ENCODE results near the gene GNG7.

DNA sequence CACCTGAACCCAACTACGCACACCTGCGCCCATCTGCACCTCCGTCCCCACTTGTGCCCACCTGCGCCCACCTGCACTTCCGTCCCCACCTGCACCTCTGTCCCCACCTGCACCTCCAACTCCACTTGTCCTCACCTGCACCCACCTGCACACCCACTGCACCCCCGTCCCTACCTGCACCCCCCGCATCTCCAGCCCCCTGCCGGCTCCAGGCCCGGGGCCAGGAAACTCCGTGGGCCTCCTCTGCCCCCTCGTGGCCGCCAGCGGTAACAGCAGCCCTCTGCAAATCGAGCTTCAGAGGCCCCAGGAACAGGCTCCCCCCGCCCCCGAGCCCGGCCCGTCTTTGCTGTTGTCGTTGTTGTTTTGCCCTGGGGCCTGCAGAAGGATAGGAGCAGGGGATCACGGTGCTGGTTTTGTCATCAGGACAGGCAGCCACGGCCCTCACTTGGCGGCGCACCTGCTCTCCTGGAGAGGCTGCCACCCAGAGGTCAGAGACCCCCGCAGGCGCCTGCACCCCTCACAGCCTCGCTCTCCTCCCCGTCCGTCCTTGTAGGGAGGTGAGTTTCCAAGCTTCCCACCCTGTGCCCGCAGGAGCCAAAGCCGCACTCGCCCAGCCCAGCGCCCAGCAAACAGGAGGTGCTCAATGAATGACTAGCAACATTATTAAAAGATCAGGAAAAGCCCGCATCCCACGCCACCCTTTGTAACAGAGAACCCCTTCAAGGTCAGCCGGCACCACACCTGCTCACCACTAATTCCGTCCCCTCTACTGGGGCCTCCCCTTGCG is 65.4 kb downstream of the GNG7 start:
- TF ChIP-seq POLR2A (IDR thresholded peaks at IDR 0.05) (no peak), POLR2AphosphoS5 (IDR thresholded peaks at IDR 0.05) (no peak)
- TF ChIP-seq, protein P1, sequence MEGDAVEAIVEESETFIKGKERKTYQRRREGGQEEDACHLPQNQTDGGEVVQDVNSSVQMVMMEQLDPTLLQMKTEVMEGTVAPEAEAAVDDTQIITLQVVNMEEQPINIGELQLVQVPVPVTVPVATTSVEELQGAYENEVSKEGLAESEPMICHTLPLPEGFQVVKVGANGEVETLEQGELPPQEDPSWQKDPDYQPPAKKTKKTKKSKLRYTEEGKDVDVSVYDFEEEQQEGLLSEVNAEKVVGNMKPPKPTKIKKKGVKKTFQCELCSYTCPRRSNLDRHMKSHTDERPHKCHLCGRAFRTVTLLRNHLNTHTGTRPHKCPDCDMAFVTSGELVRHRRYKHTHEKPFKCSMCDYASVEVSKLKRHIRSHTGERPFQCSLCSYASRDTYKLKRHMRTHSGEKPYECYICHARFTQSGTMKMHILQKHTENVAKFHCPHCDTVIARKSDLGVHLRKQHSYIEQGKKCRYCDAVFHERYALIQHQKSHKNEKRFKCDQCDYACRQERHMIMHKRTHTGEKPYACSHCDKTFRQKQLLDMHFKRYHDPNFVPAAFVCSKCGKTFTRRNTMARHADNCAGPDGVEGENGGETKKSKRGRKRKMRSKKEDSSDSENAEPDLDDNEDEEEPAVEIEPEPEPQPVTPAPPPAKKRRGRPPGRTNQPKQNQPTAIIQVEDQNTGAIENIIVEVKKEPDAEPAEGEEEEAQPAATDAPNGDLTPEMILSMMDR (IDR thresholded peaks at IDR 0.05): peak in 3 of 4 experiments; percentile 82 to 94 (median 87)
